Measurements from ENCODE around the gene ASCL5.

Gene ASCL5

GRCh38 chr1:201154389-201155165, 27.6 kb upstream of the ASCL5 start, which contains the start of gene TMEM9:
Gene TMEM9, minus strand, starts transcription at chr1:201154474. Its CDS starts 551 bp downstream, at chr1:201153923.
- DNase-seq (ENCODE audit: insufficient read length, low spot score) = peak; percentile 95
- FAIRE-seq = peak; percentile 87

- FAIRE-seq = no peak
- peak; percentile 71 for DNase-seq (ENCODE audit: insufficient read length, low spot score)
Observed at GRCh38 chr1:201153474-201154388, 26.7 kb upstream of the ASCL5 start.

- no peak for FAIRE-seq
- DNase-seq (ENCODE audit: insufficient read length, low spot score) = peak; percentile 44
Observed at GRCh38 chr1:201149400-201149799, 22.4 kb upstream of the ASCL5 start.

GRCh38 chr1:201147396-201148015, 20.5 kb upstream of the ASCL5 start:
- no peak for FAIRE-seq
- DNase-seq (ENCODE audit: insufficient read length, low spot score) = no peak

GRCh38 chr1:201146626-201147390, 19.8 kb upstream of the ASCL5 start:
- FAIRE-seq (no peak), DNase-seq (ENCODE audit: insufficient read length, low spot score) (no peak)

DNA sequence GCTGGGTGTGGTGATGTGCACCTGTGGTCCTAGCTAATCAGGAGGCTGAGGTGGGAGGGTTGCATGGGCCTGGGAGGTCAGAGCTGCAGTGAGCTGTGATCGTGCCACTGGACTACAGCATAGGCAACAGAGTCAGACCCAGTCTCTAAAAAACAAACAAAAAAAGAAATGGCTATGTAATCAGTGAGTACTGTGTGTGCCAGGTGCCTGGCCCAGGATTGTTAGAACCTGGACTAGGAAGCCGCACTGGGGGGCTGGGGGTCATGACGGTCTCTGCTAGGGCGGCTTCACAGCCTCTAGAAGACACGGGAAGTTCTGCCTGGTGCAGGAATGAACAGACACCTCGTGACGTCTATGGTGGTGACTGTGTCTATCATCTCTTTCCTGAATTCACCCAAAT, 18.8 kb upstream of the ASCL5 start:
- no peak for FAIRE-seq
- no peak for DNase-seq (ENCODE audit: insufficient read length, low spot score)

- no peak for FAIRE-seq
Observed at GRCh38 chr1:201145132-201145531, 18.1 kb upstream of the ASCL5 start.

GRCh38 chr1:201144701-201145100, 17.7 kb upstream of the ASCL5 start:
- FAIRE-seq = no peak
- DNase-seq (ENCODE audit: insufficient read length, low spot score) = no peak

More at GRCh38 chr1:201145132-201145531, 18.1 kb upstream of the ASCL5 start:
- no peak for DNase-seq (ENCODE audit: insufficient read length, low spot score)

GRCh38 chr1:201143726-201144635, 17.0 kb upstream of the ASCL5 start:
- DNase-seq (ENCODE audit: insufficient read length, low spot score) (no peak), FAIRE-seq (no peak)

- no peak for DNase-seq (ENCODE audit: insufficient read length, low spot score)
- no peak for FAIRE-seq
Observed at GRCh38 chr1:201142849-201143725, 16.1 kb upstream of the ASCL5 start.

DNA sequence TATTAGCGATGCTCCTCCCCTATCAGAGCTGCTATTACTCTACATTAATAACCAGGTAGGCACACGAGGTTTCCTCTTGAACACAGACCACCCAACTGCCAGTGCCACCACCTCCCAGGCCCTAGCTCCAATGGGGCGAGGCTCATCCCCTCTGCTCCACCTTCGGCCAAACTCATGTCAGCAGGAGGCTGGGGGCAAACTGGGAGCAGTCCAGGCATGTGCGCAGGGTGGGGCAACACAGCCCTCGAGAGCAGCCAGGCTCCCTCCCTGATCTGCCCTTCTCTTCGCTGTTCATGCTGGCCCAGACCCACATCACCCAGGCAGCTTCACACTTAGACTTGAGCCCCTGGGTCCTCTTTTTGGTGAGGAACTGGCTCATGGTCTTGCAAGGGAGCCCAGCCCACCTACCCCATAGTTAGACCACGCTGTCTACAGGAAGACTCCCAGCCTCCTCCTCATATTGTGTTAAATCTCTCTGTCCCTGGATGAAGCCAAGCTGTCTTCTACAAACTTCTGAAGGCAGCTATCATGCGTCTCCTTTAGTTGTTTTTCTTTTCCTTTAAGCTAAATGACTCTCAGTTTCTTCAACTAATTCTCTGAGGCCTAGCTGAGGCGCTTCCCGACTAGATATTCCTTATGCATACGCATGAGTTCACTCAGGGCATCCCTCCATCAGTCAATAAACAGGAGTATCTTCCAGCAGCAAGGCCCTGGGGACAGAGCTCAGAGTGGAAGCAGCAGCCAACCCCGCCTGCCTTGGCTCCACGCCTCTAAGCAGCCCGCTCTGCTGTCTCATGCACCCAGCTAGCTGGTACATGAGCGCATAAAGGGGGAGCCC, 15.2 kb upstream of the ASCL5 start:
- DNase-seq (ENCODE audit: insufficient read length, low spot score) (no peak), FAIRE-seq (no peak)

DNA sequence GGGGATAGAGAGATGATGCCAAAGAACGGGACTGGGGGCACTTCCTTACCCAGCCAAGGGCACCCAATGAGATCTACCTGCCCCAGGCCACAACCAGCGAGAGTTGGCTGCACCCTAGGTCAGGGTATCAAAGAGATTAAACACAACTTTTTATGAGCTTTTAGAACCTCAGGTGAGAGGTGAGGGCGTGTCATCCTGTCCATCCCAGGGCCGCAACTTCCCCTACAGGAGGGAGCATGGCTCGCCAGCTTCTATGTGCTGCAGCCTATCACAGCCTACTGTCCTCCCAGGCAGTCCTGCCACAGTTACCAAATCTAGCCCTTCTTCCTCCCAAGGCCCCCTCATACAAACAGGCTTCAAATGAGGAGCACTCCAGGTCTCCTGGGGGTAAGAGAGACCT, 14.4 kb upstream of the ASCL5 start:
- FAIRE-seq (no peak), DNase-seq (ENCODE audit: insufficient read length, low spot score) (no peak)

DNA sequence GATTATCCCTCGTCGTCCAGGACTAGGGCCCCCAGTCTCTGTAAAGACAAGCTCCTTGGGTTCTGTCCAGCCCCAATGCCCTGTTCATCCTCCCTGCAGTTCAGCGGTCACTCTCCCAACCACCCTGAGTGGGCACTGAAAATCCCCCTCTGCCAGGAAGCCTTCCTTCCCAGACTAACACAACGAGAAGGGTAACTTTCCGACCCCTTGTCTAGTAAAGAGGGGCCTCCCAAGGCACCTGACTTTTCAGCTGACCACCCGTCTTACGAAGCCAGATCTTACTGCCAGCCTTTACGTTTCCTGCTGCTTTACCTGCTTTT, 13.9 kb upstream of the ASCL5 start:
- FAIRE-seq (no peak), DNase-seq (ENCODE audit: insufficient read length, low spot score) (no peak)

GRCh38 chr1:201140235-201140940, 13.4 kb upstream of the ASCL5 start:
- FAIRE-seq (no peak), DNase-seq (ENCODE audit: insufficient read length, low spot score) (no peak)

- DNase-seq (ENCODE audit: insufficient read length, low spot score) (no peak), FAIRE-seq (no peak)
Observed at GRCh38 chr1:201139756-201140155, 12.8 kb upstream of the ASCL5 start.

DNA sequence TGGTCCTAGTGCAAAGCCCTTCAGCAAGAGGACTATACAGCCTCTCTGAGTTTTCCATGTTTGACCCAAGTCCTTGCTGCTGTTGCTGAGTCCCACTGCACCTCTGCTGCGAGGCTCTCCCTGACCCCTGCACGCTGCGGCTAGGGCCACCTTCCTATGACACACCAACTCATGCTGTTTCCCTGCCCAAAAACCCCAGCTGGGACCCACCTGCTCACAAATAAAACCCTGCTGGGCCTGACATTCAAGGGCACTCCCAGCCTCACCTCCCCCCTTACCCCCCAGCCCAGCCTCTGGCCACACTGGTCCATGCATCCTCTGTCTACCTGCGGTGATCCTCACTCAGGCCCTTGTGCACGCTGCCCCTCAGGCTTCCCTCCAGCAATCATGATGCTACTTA, 12.3 kb upstream of the ASCL5 start:
- FAIRE-seq = no peak

DNA sequence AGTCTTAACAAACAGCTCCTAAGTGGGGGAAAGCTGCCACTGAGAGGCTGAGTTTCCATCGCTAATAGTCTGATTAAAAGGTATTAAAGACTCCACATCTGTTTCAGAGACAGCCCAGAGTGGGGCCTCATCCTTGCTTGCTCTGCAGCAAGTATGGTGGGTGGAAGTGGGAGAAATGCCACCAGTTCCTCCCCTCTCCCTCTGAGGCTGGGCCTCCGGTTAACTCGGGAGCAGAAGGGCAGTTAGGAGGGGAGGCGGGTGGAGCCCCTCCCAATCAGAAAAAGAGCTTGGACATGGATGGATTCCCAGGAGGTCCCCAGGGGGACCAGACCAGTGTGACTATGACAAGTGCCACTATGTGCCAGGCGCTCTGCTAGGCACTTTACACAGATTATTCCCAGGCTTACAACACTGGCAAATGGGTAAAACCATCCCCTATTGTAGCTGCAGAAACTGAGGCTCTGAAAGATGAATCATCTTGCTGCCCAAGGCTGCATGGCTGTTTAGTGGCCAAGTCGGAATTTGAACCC, 11.4 kb upstream of the ASCL5 start:
- FAIRE-seq (no peak), DNase-seq (ENCODE audit: insufficient read length, low spot score) (no peak)

More for the DNA sequence above, 12.3 kb upstream of the ASCL5 start:
- DNase-seq (ENCODE audit: insufficient read length, low spot score) = no peak

All from GM19239 (cell line).